CD4-positive, CD25-positive, alpha-beta regulatory T cell (primary cell): ENCODE results near the gene IGDCC3. TPM values are rescaled to one million over a fixed set of nuclear protein-coding genes. Genes with fewer than 3 reads are reported as not detected.
"Not testable (repeated sequence)": the region's sequence is repeated elsewhere in the genome, so short reads cannot be mapped to it uniquely, and the experiment has no call there.

Source experiments
- ATAC-seq, 2 donors: fragments of 150-1000 bp; cut with Tn5 transposase; one replicate each; pipeline ENCODE4 v1.10.0; 2021; ENCODE audit warnings: low read depth in 2 of 2, moderate number of reproducible peaks in 2 of 2, moderate library complexity in 1 of 2
- DNase-seq, 3 donors: peaks; one replicate each; pipeline versions ENCODE4 v3.0.0 to v3.0.0-alpha.2; 2012 to 2022; ENCODE audit warnings: mixed read lengths in 1 of 3
- H3K27ac ChIP-seq: one replicate; pipeline ENCODE4 v1.7.0; 2013; ENCODE audit warnings: mild to moderate bottlenecking, low read length; ENCODE audit not compliant: insufficient read depth, poor library complexity, severe bottlenecking
- H3K27me3 ChIP-seq: one replicate; pipeline ENCODE4 v1.7.0; 2013; ENCODE audit warnings: low read length; ENCODE audit not compliant: control insufficient read depth, insufficient read depth
- H3K36me3 ChIP-seq: one replicate; pipeline ENCODE4 v1.7.0; 2013; ENCODE audit warnings: mild to moderate bottlenecking, low read length, moderate library complexity; ENCODE audit not compliant: control insufficient read depth, insufficient read depth
- H3K4me1 ChIP-seq: 2 replicates; pipeline ENCODE4 v1.7.0; 2013; ENCODE audit warnings: mild to moderate bottlenecking, low read length; ENCODE audit not compliant: insufficient read depth, control insufficient read depth, poor library complexity, severe bottlenecking
- H3K4me3 ChIP-seq: one replicate; pipeline ENCODE4 v1.7.0; 2013; ENCODE audit warnings: low read depth, mild to moderate bottlenecking, low read length, moderate library complexity
- H3K9me3 ChIP-seq, 2 experiments: 1 replicate in 1 of 2; 2 replicates in 1 of 2; pipeline ENCODE4 v1.7.0; 2013; ENCODE audit warnings: low read length in 2 of 2, mild to moderate bottlenecking in 1 of 2, moderate library complexity in 1 of 2; ENCODE audit not compliant: control insufficient read depth in 2 of 2
- H3K27ac Mint-ChIP-seq, 3 donors: one replicate each; pipeline ENCODE4 v1.8.0; 2020 to 2022; ENCODE audit warnings: mild to moderate bottlenecking in 3 of 3, mixed read lengths in 3 of 3, moderate library complexity in 2 of 3
- H3K27me3 Mint-ChIP-seq: one replicate; pipeline ENCODE4 v1.8.0; 2022; ENCODE audit warnings: mild to moderate bottlenecking, mixed read lengths
- H3K36me3 Mint-ChIP-seq: one replicate; pipeline ENCODE4 v1.8.0; 2020; ENCODE audit warnings: mixed read lengths
- H3K4me1 Mint-ChIP-seq, 4 donors: one replicate each; pipeline ENCODE4 v1.8.0; 2020 to 2022; ENCODE audit warnings: mixed read lengths in 4 of 4, mild to moderate bottlenecking in 1 of 4
- H3K4me3 Mint-ChIP-seq, 4 donors: one replicate each; pipeline ENCODE4 v1.8.0; 2020 to 2022; ENCODE audit warnings: mild to moderate bottlenecking in 4 of 4, mixed read lengths in 4 of 4, moderate library complexity in 3 of 4
- H3K9me3 Mint-ChIP-seq, 7 donors: one replicate each; pipeline ENCODE4 v1.8.0; 2020 to 2022; ENCODE audit warnings: mixed read lengths in 7 of 7, mild to moderate bottlenecking in 3 of 7, moderate library complexity in 2 of 7
- polyA plus RNA-seq, 4 donors: library from polyadenylated mRNA; unstranded; fragments of 300-500 nt; fragmentation: Illumina TruSeq; gene quantifications; one replicate each; pipeline ENCODE4 v1.2.3, GENCODE V29; 2021
- total RNA-seq: library from RNA; stranded (reverse); gene quantifications from one replicate; pipeline ENCODE4 v1.2.3, GENCODE V29; 2022

The IGDCC3 gene
- total and polyA plus RNA-seq, 5 donors from 2014 or later: not detected

GRCh38 chr15:65355173-65355987, 22.4 kb downstream of the IGDCC3 start:
- DNase-seq: no peak
- H3K9me3 ChIP-seq: peaks cover 8 to 15% of the 10 kb centered on the region in 2 experiments
- H3K27me3 ChIP-seq: peaks cover 25% of the 10 kb centered on the region
- no peaks in the 10 kb centered on the region for H3K4me1 ChIP-seq
- Mint-ChIP-seq H3K9me3 (peaks cover 0 to 16% (median 3%) of the 10 kb centered on the region in 7 donors), H3K27ac (no peak overlapping the region), H3K4me3 (peak overlapping the region in 1 of 4 donors; percentile 60), H3K27me3 (peaks cover 75% of the 10 kb centered on the region), H3K36me3 (no peaks in the 10 kb centered on the region), H3K4me1 (peaks cover 0 to 6% (median 6%) of the 10 kb centered on the region in 4 donors)
- no peak overlapping the region for H3K27ac ChIP-seq
- H3K4me3 ChIP-seq: no peak overlapping the region
- ATAC-seq: peak in 1 of 2 donors; percentile 14
- no peaks in the 10 kb centered on the region for H3K36me3 ChIP-seq

- Mint-ChIP-seq H3K9me3 (peaks cover 0 to 16% (median 3%) of the 10 kb centered on the region in 7 donors), H3K27ac (no peak overlapping the region)
These were observed 23.0 kb downstream of the IGDCC3 start for GRCh38 chr15:65354835-65355172.

GRCh38 chr15:65351972-65352371, 25.8 kb downstream of the IGDCC3 start:
- H3K4me1 Mint-ChIP-seq, H3K4me3 ChIP-seq, H3K36me3 Mint-ChIP-seq, H3K27ac ChIP-seq, ATAC-seq, H3K4me1 ChIP-seq, DNase-seq, H3K36me3 ChIP-seq, H3K27ac Mint-ChIP-seq, H3K4me3 Mint-ChIP-seq: not testable (repeated sequence)
- H3K27me3 Mint-ChIP-seq: peaks cover 62% of the 10 kb centered on the region
- peaks cover 13% of the 10 kb centered on the region for H3K27me3 ChIP-seq
- H3K9me3 ChIP-seq: peaks cover 8 to 15% of the 10 kb centered on the region in 2 experiments
- H3K9me3 Mint-ChIP-seq: peaks cover 0 to 16% (median 5%) of the 10 kb centered on the region in 7 donors

More at GRCh38 chr15:65354835-65355172, 23.0 kb downstream of the IGDCC3 start:
- H3K27me3 ChIP-seq: peaks cover 25% of the 10 kb centered on the region
- H3K4me1 ChIP-seq: no peaks in the 10 kb centered on the region
- ATAC-seq (no peak), DNase-seq (no peak)
- Mint-ChIP-seq H3K27me3 (peaks cover 71% of the 10 kb centered on the region), H3K4me3 (peak overlapping the region in 1 of 4 donors; percentile 4), H3K36me3 (no peaks in the 10 kb centered on the region), H3K4me1 (peaks cover 0 to 6% (median 6%) of the 10 kb centered on the region in 4 donors)
- no peak overlapping the region for H3K4me3 ChIP-seq
- no peaks in the 10 kb centered on the region for H3K36me3 ChIP-seq
- peaks cover 8 to 15% of the 10 kb centered on the region in 2 experiments for H3K9me3 ChIP-seq
- no peak overlapping the region for H3K27ac ChIP-seq

- H3K36me3 Mint-ChIP-seq: no peaks in the 10 kb centered on the region
- H3K4me1 Mint-ChIP-seq: no peaks in the 10 kb centered on the region
- no peak for DNase-seq
- no peak overlapping the region for H3K4me3 Mint-ChIP-seq
- ATAC-seq: no peak
- H3K9me3 Mint-ChIP-seq: peaks cover 0 to 13% (median 4%) of the 10 kb centered on the region in 7 donors
- Histone ChIP-seq H3K27me3 (peaks cover 3% of the 10 kb centered on the region), H3K9me3 (peaks cover 8 to 15% of the 10 kb centered on the region in 2 experiments), H3K4me1 (no peaks in the 10 kb centered on the region), H3K4me3 (no peak overlapping the region), H3K36me3 (no peaks in the 10 kb centered on the region), H3K27ac (no peak overlapping the region)
- no peak overlapping the region for H3K27ac Mint-ChIP-seq
- H3K27me3 Mint-ChIP-seq: peaks cover 58% of the 10 kb centered on the region
These were observed 28.5 kb downstream of the IGDCC3 start for GRCh38 chr15:65349338-65349737.

- H3K27ac Mint-ChIP-seq, ATAC-seq, DNase-seq, H3K27ac ChIP-seq, H3K36me3 Mint-ChIP-seq, H3K4me3 Mint-ChIP-seq, H3K36me3 ChIP-seq, H3K4me1 ChIP-seq, H3K4me1 Mint-ChIP-seq, H3K4me3 ChIP-seq, H3K27me3 ChIP-seq, H3K9me3 Mint-ChIP-seq: not testable (repeated sequence)
- peaks cover 42% of the 10 kb centered on the region for H3K27me3 Mint-ChIP-seq
- H3K9me3 ChIP-seq: peaks cover 8 to 12% of the 10 kb centered on the region in 2 experiments
These were observed 30.0 kb downstream of the IGDCC3 start for GRCh38 chr15:65347756-65348155.

GRCh38 chr15:65346856-65347598, 30.8 kb downstream of the IGDCC3 start:
- no peaks in the 10 kb centered on the region for H3K27me3 ChIP-seq
- H3K4me3 ChIP-seq: no peak overlapping the region
- H3K4me1 ChIP-seq: no peaks in the 10 kb centered on the region
- ATAC-seq (no peak), DNase-seq (no peak)
- Mint-ChIP-seq H3K9me3 (peaks cover 0 to 5% (median 0%) of the 10 kb centered on the region in 7 donors), H3K27ac (no peak overlapping the region), H3K4me1 (no peaks in the 10 kb centered on the region), H3K4me3 (no peak overlapping the region), H3K36me3 (no peaks in the 10 kb centered on the region), H3K27me3 (peaks cover 35% of the 10 kb centered on the region)
- no peaks in the 10 kb centered on the region for H3K36me3 ChIP-seq
- H3K27ac ChIP-seq: no peak overlapping the region
- peaks cover 3 to 7% of the 10 kb centered on the region in 2 experiments for H3K9me3 ChIP-seq

- ATAC-seq (no peak), DNase-seq (no peak)
- Histone ChIP-seq H3K27me3 (no peaks in the 10 kb centered on the region), H3K27ac (no peak overlapping the region), H3K4me1 (no peaks in the 10 kb centered on the region), H3K4me3 (no peak overlapping the region), H3K36me3 (no peaks in the 10 kb centered on the region), H3K9me3 (no peaks in the 10 kb centered on the region)
- H3K9me3 Mint-ChIP-seq: peaks cover 0 to 2% (median 0%) of the 10 kb centered on the region in 7 donors
- H3K36me3 Mint-ChIP-seq: no peaks in the 10 kb centered on the region
- H3K4me3 Mint-ChIP-seq: no peak overlapping the region
- H3K4me1 Mint-ChIP-seq: no peaks in the 10 kb centered on the region
- H3K27ac Mint-ChIP-seq: no peak overlapping the region
- H3K27me3 Mint-ChIP-seq: peaks cover 36% of the 10 kb centered on the region
These were observed 32.9 kb downstream of the IGDCC3 start for GRCh38 chr15:65344914-65345275.
